BE2C (cell line): ENCODE data around the gene TEF.
"Not testable (repeated sequence)": the region's sequence is repeated elsewhere in the genome, so short reads cannot be mapped to it uniquely, and the experiment has no call there.

ENCODE experiments used
- DNase-seq: peaks from one replicate; pipeline ENCODE4 v3.0.0-alpha.2; 2020
- H3K27me3 ChIP-seq: fragments of 250-450 bp; sonication (Bioruptor Pico); 2 replicates; pipeline ENCODE4 v1.5.1; 2020; ENCODE audit warnings: mild to moderate bottlenecking
- H3K36me3 ChIP-seq: fragments of 250-450 bp; sonication (Bioruptor Pico); 2 replicates; pipeline ENCODE4 v1.5.1; 2020; ENCODE audit warnings: mild to moderate bottlenecking
- H3K4me1 ChIP-seq: fragments of 250-450 bp; sonication (Bioruptor Pico); 2 replicates; pipeline ENCODE4 v1.5.1; 2020
- H3K4me3 ChIP-seq: 2 replicates; pipeline ENCODE4 v1.5.1; 2011; ENCODE audit warnings: low read depth, low read length
- H3K9me3 ChIP-seq: fragments of 250-450 bp; sonication (Bioruptor Pico); 2 replicates; pipeline ENCODE4 v1.5.1; 2020
- TF ChIP-seq, protein P1 (sequence below): IDR thresholded peaks from 2 replicates; pipeline ENCODE4 v1.5.1; 2012; ENCODE audit warnings: mild to moderate bottlenecking, low read depth, low read length

Gene TEF

DNA sequence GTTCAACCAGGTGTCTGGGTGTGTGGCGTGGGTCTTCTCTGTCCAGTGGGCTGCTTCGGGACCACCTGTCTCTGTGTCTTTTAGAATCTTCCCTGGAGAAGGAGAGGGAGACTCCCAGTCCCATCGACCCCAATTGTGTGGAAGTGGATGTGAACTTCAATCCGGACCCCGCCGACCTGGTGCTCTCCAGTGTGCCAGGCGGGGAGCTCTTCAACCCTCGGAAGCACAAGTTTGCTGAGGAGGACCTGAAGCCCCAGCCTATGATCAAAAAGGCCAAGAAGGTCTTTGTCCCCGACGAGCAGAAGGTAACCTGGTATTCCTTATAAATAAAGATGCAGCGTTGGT lies 12.2 kb downstream of the TEF start:
- Histone ChIP-seq H3K9me3 (no peaks in the 10 kb centered on the region), H3K4me1 (no peaks in the 10 kb centered on the region), H3K4me3 (no peak overlapping the region), H3K27me3 (no peaks in the 10 kb centered on the region), H3K36me3 (peaks cover 42% of the 10 kb centered on the region)
- TF ChIP-seq, protein P1, sequence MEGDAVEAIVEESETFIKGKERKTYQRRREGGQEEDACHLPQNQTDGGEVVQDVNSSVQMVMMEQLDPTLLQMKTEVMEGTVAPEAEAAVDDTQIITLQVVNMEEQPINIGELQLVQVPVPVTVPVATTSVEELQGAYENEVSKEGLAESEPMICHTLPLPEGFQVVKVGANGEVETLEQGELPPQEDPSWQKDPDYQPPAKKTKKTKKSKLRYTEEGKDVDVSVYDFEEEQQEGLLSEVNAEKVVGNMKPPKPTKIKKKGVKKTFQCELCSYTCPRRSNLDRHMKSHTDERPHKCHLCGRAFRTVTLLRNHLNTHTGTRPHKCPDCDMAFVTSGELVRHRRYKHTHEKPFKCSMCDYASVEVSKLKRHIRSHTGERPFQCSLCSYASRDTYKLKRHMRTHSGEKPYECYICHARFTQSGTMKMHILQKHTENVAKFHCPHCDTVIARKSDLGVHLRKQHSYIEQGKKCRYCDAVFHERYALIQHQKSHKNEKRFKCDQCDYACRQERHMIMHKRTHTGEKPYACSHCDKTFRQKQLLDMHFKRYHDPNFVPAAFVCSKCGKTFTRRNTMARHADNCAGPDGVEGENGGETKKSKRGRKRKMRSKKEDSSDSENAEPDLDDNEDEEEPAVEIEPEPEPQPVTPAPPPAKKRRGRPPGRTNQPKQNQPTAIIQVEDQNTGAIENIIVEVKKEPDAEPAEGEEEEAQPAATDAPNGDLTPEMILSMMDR = no peak
- no peak for DNase-seq

GRCh38 chr22:41395531-41396240 lies 13.9 kb downstream of the TEF start:
- no peak for DNase-seq
- no peaks in the 10 kb centered on the region for H3K4me1 ChIP-seq
- H3K9me3 ChIP-seq = no peaks in the 10 kb centered on the region
- TF ChIP-seq, protein P1 = no peak
- H3K27me3 ChIP-seq = no peaks in the 10 kb centered on the region
- no peak overlapping the region for H3K4me3 ChIP-seq
- peaks cover 30% of the 10 kb centered on the region for H3K36me3 ChIP-seq

DNA sequence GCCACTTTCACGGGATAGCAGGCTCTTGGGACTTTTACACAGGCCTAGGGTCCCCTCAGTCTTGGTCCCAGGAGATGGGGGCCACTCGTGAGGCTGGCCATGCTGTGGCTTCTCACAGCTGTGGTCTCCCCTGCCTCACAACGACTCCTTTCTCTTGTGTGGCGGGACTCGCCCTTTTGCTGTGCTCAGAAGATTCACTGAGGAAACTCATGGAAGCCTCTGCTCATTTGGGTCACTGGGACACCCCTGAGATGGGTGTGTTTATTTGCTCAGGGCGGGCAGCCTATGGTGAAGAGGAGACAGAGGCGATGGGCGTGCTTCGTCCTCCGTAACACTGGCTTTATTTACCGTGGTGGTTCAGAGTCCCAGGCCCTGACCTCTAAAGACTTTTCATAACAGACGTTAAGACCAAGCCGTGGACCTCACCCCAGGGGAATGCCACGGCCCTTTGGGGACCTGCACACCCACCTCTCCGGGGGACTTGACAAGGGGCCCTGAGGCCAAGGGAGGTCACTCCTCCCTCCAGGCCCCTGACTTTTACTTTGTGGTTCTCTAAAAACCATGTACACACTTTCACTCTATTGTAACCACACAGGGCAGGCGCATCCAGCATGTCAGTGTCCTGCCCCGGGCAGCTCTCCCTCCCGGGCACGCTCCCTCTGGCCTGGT lies 15.5 kb downstream of the TEF start:
- Histone ChIP-seq H3K4me3 (no peak overlapping the region), H3K9me3 (no peaks in the 10 kb centered on the region), H3K27me3 (no peaks in the 10 kb centered on the region), H3K36me3 (peaks cover 26% of the 10 kb centered on the region), H3K4me1 (no peaks in the 10 kb centered on the region)
- TF ChIP-seq, protein P1 = no peak
- no peak for DNase-seq

DNA sequence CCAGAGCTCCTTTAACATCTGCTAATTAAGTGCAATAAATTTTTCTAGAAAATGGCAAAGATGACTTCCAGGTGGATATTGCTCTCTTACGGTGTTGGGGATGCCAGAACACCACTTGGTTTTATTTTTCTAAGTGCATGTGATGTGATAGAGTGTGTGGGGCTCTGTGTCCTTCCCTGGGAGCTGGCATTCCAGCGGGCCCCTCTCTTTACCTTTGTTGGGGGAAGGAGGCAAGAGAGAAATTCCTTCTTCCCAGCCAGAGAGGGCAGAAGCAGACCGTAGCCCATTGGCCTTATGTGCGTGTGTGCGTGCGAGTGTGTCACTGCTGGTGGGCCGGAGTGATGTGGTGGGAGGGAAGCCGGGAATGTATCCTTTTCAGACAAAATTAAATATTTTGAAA lies 17.2 kb downstream of the TEF start:
- Histone ChIP-seq H3K9me3 (no peaks in the 10 kb centered on the region), H3K36me3 (peaks cover 26% of the 10 kb centered on the region), H3K4me3 (no peak overlapping the region), H3K4me1 (no peaks in the 10 kb centered on the region), H3K27me3 (no peaks in the 10 kb centered on the region)
- DNase-seq = no peak
- TF ChIP-seq, protein P1 = no peak

GRCh38 chr22:41401781-41402648 lies 20.3 kb downstream of the TEF start:
- TF ChIP-seq, protein P1 = no peak
- no peaks in the 10 kb centered on the region for H3K4me1 ChIP-seq
- H3K4me3 ChIP-seq = peak overlapping the region; percentile 5; the same call in 1 of the 2 replicates
- no peaks in the 10 kb centered on the region for H3K27me3 ChIP-seq
- DNase-seq = peak; percentile 70
- no peaks in the 10 kb centered on the region for H3K9me3 ChIP-seq
- H3K36me3 ChIP-seq = peaks cover 1% of the 10 kb centered on the region

DNA sequence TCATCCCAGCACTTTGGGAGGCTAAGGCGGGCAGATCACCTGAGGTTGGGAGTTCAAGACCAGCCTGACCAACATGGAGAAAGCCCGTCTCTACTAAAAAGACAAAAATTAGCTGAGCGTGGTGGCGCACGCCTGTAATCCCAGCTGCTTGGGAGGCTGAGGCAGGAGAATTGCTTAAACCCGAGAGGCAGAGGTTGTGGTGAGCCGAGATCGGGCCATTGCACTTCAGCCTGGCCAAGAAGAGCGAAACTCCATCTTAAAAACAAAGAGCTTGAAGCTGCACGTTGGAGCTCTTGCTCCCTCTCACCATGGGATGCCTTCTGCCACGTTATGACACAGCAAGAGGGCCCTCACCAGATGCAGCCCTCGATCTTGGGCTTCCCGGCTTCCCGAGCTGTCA lies 21.1 kb downstream of the TEF start:
- not testable (repeated sequence) for H3K36me3 ChIP-seq, H3K27me3 ChIP-seq, DNase-seq, H3K9me3 ChIP-seq, H3K4me3 ChIP-seq, H3K4me1 ChIP-seq
